NCI-H446 treated with DMSO at 0.1 percent for 48 hours (cell line): ENCODE results near the gene UBL4B.
A peak's percentile ranks its signal among the peaks of the same experiment; 100 is the strongest.

Source experiments
- DNase-seq: peaks from one replicate; lab custom pipeline; 2025; lab: John Stamatoyannopoulos, UW

Gene UBL4B

DNA sequence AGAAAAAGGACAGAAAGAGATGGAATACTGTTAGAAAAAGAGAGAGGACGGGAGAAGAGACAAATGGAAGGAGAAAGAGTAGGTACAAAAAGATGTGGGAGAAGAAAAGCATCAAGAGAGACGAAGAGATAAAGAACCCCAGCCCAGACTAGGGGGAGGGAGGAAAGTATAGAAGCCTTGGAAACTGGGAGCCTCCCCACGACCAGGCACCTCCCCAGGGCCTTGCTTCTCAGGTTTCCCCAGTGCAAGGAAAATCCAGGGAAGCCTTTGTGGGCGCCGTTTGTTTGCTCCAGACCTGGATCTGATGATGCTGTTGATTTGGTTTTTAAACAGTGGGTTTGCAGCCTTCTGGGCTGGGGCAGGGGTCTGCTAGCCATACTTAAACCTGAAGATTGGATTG lies 26.6 kb upstream of the UBL4B start:
- no peak for DNase-seq

DNA sequence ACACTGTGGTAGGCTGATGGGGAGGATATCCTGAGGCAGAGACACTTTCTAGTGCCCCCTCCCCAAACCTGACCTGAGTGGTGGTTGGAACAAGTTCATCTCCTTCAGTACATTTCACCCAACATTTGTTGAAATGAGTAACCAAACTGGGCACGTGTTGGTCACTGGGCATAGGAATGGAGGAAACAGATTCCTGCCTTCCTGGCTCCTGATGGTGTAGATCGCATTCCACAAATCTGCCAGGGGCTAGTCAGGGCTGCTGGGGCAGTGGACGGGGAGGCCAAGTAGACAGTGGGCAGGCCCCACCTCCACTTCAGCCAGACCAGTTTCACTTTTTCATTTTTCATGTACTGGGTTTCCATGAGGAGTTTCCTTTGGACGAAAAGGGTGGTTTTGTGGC lies 25.3 kb upstream of the UBL4B start:
- no peak for DNase-seq

DNA sequence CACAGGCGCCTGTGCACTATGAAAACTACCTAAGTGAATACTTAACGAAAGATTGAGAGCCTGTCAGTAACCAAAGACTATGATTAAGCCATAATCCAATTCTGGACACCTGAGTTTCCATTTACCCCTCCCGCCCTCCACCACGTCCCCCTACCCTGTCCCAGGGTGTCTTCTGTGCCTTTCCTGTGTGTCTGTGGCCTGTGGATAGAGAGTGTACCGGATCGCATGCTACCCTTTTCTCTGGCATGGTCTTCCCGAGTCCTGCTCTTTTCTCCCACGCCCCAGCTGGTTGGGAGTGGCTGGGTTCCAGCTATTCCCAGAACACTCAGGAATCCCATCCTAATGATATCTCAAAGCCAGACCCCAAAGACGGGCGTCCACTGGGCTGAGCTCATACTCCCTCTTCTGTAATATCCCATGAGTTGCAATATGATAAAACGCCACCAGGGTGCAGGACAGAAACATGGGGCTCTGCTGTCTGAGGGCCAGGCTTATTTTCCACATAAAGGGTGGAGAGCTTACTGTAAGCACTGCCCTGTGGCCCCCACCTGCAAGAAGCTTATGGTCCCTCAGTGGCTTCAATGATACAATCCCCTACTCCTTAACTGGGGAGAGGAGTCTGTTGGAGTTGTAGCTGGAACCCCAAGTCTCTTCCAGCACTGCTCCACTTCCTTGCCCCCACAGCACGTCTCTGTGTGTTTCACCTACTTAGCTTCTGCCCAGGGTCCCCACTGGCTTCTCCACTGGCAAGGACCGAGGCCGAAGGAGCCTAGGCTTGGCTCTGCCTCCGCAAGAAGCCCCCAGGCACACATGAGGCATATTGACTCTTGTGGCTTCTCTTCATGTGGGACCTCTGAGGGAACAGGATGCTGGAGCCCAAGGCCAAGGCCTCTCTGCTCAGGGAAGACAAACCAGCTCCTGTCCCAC lies 24.2 kb upstream of the UBL4B start:
- DNase-seq: peak; percentile 27

DNA sequence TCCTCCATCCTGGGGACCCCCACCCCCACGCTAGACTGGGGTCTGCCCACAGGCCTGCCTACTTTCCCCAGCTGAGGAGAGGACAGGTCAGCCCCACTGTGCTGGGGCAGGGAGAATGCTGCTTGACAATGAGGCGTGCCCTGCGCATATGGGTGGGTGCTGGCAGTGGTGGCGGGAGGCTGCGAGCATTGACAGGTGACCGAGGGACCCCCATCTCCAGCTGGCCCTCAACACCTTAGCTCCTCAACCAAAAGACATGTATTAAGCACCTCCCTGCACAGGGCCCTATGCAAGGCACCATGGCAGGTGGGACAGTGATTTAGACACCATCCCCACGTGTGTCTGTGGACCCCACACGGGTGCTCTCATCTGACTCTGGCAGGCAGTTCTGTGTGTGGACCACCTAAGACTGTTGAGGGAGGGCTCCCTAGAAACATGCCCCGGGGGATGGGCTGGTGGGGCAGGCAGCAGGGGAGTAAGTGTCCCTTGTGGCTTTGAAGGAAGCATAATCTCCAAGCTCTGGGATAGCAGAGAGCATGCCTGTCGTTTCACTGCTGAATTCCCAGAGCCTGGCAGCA lies 23.4 kb upstream of the UBL4B start:
- DNase-seq: no peak

DNA sequence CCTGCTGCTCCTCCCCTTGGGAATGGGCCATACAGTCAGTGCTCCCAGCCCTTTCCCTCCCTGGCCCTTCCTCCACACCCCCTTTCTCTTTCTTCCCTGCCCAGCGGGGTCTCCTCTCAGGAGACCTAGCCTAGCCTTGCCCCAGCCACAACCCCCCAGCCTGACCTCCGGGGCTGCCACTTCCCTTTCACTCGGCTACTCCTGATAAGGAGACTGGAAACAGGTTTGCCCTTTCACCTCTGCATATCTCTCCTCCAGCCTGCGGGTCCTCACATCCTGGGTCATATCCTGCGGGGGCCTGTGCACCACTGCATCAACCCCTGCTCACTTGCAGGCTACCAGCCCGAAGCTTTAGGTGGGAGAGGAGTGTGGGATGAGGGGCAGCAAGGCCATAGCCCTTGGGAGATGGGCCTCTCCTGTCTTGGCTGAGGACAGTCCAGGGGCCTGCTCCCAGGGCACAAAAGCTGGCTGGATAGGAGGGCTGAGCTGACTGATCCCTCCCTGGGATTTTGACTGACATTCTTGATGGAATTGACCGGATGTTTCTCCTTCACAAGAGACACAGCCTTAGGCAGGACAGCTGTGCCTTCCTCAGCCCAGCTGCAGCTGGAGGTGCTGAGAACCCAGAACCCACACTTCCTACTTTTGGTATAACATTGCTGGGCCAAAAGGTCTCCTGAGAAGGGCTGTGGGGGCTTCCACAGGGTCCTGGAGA lies 22.5 kb upstream of the UBL4B start:
- no peak for DNase-seq

DNA sequence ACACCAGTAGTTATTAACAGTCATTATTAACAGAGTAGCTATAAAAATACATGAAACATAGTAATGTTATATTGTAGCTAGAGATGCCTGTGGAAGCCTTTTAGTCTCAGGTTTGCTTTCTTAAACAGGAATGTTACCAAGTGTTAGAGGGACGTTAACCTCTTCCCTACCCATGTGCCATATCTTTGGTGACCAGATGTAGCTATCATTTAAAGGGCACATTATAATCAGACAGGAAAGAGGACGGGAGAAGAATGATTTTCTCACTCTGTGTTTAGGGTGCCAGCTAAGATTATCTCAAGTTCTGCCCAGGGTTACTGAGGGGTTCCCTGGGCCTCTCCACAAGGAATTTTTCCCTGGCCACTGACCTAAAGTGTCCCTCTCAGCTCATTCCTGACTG lies 20.9 kb upstream of the UBL4B start:
- no peak for DNase-seq

DNA sequence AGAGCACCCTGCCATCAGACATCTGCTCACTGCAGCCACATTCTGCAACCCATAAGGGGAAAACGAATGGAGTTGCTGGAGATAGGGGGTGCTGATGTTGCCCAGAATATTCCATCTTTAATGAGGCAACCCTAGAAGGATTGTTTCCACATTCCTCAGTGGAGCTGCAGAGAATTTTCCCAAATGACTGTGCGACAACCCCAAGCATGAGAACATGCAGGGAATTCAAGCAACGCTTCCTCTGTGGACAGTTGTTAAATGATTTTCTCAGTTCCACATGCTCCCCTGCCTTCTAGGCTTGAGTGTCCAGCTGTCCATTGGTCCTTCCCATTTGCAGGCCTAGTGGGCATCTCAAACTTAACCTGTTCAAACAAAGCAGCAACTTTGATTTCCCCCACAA lies 20.5 kb upstream of the UBL4B start:
- DNase-seq: no peak

DNA sequence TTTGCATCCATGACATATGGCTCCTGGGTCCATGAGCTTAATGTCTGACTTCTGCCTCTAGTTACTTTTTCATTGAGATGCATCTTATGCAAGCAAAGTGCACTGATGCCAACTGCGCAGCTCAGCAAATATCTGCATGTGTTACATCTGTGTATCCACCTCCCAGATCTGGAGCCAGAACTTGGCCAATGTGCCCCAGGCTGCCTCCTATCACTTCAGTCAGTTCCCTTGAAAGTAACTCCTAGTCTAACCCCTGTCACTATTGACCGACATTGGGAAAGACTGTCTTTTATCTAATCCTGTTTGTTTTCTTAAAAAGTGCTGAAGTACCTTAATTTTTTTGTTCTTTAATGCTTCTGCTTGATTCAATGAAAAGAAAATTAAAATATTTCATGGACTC lies 19.3 kb upstream of the UBL4B start:
- no peak for DNase-seq

DNA sequence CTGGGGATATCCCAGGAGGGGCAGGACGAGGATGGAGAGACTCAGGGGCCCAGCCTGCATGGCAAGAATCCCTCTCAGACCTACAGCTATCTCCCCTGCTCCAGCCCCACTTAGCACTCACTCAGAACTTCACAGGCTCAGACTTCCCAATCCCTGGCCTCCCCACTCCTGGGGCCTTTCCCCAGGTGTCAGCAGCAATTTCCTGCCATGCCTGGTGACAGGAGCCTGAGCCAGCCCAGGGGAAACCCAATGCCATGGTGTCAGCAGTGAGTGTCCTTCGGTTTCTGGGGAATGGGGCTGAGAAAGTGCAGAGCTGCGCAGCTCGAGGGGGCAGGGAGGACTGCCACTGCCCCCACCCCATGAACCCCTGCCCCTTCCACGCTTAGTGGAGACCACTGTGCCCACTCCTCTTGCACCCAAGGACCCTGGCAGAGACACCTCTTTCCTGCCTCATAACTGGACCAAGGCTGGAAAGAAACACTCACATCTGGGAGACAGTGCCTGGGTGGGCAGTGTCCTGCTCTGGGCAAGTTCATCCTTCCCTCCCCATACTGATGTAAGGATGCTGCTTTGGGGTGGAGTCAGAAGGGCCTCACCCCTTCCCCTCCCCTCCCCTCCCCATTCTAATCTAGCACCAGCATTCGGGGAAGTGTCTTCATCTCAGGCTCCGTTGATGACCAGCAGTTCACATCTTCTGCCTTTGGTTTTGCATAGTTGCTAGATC lies 17.1 kb upstream of the UBL4B start:
- DNase-seq: no peak

DNA sequence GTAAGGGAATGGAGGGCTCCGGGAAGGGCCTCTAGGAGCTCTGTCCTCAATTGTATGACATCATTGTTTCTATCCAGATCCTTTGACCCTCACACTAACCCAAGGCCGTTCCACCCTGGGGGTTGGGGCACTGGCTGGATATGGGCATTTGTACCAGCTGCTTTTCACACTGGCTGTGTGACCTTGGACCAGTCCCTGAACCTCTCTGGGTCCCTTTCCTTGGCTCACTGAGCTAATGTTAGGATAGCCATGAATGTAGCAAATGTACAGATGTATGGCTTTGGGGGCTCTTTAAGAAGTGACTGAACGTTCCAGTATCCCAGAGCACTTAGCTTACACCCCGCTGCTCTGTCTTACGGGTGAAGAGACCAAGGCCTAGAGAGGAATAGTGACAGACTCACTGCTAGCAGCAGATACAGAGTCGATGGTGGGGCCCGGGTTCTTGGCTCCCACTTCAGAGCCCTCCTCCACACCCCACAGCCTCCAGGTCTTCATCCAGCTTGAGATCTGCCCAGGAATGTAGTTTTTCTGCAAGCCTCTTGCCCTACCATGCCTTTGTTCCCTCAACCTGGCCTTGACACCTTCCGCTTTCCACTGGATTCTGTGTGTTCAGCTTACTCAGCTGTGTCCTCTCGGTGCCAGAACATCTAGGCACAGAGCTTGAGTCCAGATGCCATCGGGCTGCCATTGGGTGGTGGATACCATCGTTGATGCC lies 14.6 kb upstream of the UBL4B start:
- DNase-seq: no peak

DNA sequence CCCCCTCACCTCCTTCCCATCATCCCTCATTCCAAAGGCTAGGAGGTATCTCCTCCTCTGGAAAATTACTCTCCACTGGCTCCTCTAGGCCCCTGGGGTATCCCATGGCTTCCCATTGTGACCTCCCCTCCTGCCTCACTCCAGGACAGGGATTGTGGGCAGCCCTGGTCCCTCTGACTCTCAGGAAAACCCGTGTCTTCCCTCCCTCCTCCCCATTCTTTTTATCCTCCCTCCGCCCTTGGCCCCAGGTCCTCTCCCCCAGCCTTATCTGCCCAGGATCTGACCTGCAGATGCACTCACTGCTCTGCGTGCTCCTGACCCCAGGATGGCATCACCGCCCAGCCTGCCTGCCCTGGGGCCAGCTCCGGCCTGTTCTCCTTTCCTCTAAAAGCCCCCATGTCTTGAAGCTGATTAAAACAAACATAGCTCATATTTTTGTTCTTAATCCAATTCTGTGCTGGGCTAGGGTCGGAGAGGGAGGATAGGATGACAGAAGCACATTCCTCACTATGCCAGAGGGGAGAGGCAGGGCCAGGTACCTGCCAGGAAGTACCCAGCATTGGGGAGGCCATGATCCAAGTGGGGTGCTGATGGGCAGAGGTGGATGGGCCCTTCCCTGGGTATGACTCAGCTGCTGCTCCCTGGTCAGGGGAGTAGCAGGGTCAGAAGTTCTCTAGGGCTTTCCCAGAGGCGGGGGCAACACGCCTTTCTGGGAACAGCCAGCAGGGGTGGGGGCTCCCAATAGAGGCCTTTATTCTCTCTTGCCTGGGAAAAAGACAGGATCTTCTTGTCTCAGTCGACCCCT lies 13.8 kb upstream of the UBL4B start:
- no peak for DNase-seq

DNA sequence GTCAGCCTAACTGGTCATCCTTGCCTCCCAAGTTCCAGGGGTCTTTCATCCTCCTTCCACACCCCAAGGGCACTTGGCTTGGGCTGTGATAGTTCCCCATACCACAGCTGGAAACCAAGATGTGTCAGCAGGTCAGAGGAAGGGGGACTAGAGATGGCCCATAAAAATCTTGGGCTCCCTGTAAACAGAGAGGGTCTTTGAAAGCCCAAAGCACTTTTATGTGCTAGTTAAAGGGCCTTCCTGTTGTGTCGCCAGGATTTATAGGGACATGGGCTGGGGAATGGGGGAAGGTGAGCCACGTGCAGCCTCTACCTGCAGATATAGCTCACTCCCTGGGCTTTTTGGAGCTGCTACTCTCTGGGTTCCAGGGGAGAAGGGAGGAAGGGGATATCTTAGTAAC lies 11.9 kb upstream of the UBL4B start:
- DNase-seq: no peak

DNA sequence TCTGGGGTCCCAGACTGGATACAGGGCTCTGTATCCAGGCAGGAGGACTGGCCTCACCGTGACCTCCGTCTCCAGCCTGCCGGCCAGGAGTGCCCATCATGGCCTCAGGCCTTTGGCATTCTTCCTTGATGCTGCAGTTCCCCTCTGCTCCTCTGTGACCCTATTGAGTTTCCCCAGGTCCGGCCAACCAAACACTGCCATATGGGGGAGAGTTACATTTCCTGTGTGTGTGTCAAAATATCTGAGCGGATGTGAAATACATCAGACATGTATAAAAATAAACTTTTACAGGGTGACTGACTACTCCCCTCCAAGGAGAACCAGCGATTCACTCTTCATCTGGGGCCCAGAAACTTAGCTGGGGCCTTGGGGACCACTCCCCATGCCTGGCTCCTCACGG lies 10.2 kb upstream of the UBL4B start:
- no peak for DNase-seq

DNA sequence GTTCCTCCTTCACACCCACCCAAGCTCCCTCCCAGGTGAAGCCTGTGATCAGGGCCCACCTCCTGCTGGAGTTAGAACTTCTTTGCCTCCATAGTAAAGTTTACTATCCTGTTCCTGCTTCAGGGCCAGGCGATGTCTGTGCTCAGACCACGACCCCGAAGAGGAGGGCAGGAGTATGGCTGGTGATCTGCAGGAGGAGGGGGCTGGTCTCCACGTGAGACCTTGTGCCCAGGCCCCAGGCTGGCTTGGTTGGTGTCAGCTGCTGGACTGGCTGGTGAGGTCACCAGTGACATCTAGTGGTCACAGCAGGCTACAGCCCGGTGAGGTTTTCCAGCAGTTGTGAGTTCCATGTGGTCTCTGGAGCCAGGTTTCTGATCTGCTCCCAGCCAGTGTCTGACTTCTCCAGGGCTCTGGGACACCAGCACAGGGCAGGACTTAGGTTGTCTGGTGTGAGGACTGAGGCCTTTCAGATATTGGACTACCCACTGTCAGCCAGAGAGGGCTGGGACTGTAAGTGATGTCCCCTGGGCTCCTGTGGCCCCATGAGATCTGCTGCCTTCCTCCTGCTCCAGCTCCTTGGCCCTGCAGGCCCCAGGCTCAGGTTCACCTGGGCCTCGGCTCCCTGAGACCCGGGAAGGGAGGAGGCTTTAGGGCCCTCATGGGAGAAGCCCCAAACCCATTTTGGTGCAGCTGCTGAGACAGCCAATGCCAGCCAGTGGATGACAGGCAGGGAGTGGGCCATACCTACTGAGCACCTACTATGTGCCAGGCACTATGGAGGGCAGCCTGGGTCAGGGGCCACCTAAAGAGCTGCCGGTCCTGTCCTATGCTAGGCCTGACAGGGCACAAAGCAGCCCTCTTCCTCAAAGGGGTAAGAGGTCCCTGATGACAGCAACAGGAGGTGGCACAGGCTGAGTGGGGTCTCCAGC lies 6.0 kb upstream of the UBL4B start:
- DNase-seq: peak; percentile 55

DNA sequence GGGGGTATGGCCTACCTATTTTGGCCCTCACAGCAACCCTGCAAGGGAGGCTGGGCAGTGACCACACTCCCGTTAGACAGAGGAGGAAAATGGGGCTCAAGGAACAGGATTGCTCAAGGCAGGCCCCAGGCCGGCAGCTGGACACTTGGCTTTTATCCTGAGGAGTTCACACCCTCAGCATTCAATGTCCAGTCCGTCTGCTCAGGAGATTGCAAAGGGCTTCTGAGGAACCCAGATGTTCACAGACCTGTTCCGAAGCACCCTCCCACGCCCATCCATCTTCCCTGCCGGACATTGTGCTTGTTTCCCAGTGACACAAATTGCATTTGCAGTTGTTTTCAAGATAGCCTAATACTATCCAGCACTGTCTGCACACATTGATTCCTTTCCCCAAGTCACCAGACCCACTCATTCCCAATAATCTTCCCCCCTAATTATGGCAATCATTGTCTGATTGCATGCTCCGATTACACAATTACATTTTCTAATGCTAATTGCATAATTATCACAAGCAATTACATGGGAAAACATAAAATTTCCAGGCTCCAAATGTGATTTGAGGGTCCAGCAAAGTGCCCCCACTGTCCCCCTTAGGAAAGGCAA lies 4.3 kb upstream of the UBL4B start:
- no peak for DNase-seq

DNA sequence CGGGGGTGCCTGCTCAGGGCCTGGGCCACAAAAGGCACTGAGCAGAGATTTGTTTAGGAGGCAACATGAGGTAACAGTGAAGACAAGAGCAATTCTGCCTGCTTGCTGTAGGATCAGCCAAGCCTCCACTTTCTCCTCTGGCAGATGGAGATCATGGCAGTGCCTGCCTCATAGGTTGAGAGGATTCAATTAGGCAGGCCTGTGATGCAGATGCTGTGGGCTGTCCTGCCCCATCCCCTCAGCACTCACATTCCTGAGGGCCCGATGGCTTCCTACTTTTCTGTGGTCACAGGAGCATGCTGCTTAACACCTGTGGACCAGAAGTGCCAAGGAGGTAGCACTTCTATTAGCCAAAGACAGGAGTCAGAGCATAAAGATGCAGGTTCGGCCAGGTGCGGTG lies 1.2 kb upstream of the UBL4B start:
- no peak for DNase-seq

DNA sequence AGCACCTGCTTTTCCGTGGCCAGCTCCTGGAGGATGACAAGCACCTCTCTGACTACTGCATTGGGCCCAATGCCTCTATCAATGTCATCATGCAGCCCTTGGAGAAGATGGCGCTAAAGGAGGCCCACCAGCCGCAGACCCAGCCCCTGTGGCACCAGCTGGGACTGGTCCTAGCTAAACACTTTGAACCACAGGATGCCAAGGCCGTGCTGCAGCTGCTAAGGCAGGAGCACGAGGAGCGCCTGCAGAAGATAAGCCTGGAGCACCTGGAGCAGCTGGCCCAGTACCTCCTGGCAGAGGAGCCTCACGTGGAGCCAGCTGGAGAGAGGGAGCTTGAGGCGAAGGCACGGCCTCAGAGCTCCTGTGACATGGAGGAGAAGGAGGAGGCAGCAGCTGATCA lies 413 bp downstream of the UBL4B start:
- no peak for DNase-seq

DNA sequence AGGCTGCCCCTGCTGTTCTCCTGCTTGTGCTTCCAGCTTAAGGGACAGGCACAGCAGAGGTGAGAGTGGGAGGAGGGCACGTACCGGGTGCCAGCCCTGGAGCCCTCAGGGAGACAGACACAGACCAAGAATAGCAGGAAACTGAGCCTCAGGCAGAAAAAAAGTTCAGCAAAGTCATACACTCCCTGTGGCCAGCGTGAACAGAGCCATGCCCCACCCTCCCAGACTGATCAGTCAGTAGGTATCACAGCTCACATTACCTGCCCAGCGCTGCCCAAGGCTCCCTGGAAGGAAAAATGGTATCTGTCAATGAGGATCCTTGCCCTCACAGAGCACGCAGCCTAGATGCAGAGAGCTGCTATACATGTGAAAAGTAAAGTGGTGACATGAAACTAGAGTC lies 1.3 kb downstream of the UBL4B start:
- DNase-seq: no peak

DNA sequence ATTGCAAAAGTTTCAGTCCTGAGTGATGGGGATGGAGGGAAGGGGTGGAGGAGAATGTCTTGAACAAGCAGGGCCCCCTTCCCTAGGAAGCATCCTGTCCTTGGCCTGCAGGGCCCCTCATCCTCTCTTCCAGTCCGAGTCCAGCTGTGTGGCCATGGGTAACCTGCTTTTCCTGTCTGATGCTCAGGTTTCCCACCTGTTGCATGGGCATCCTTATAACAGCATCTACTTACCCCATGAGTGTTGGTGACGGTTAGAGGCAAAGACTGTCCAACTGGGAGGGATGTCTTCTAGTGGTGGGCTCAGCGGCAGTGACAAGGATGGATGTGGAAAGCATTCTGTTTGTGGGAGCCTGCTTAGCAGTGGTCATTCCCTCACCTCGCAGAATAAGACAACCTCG lies 1.9 kb downstream of the UBL4B start:
- no peak for DNase-seq
